Ramos (cell line): ENCODE data around the gene ABCC11.

Experiments
- in situ Hi-C: fragments of 300-500 bp; cut with MboI; formaldehyde crosslinking; loops from one replicate; pipeline ENCODE4 v1.14.3; 2022; ENCODE audit warnings: low sequenced_read_pairs; ENCODE audit not compliant: unreplicated experiment

Gene ABCC11

GRCh38 chr16:48166617-48167016 is 80.7 kb downstream of the ABCC11 start:
- in situ Hi-C loops = loop anchor here (25.0 kb wide), 1 partner anchor 1504 kb away; no protein-coding TSS in a partner anchor

- in situ Hi-C loops = loop anchor here (25.0 kb wide), 1 partner anchor 1504 kb away; no protein-coding TSS in a partner anchor
Measured at GRCh38 chr16:48165961-48166578, 81.3 kb downstream of the ABCC11 start.

- in situ Hi-C loops = loop anchor here (5.0 to 25.0 kb wide), 2 partner anchors 1218 to 1503 kb away; no protein-coding TSS in a partner anchor
Measured at GRCh38 chr16:48164907-48165715, 82.2 kb downstream of the ABCC11 start.

GRCh38 chr16:48162839-48163410 is 84.4 kb downstream of the ABCC11 start:
- in situ Hi-C loops = loop anchor here (5.0 to 25.0 kb wide), 2 partner anchors 1216 to 1501 kb away; no protein-coding TSS in a partner anchor

- in situ Hi-C loops = loop anchor here (5.0 to 25.0 kb wide), 2 partner anchors 1215 to 1500 kb away; no protein-coding TSS in a partner anchor
Measured at GRCh38 chr16:48161906-48162305, 85.4 kb downstream of the ABCC11 start.

GRCh38 chr16:48160575-48160974 is 86.8 kb downstream of the ABCC11 start:
- in situ Hi-C loops = loop anchor here (5.0 to 25.0 kb wide), 2 partner anchors 1213 to 1498 kb away; no protein-coding TSS in a partner anchor

- in situ Hi-C loops = loop anchor here (10.0 to 25.0 kb wide), 2 partner anchors 1023 to 1496 kb away; no protein-coding TSS in a partner anchor
Measured at GRCh38 chr16:48158296-48158695, 89.0 kb downstream of the ABCC11 start.

GRCh38 chr16:48157794-48158193 is 89.5 kb downstream of the ABCC11 start:
- in situ Hi-C loops = loop anchor here (10.0 to 25.0 kb wide), 2 partner anchors 1023 to 1495 kb away; no protein-coding TSS in a partner anchor

GRCh38 chr16:48157302-48157701 is 90.0 kb downstream of the ABCC11 start:
- in situ Hi-C loops = loop anchor here (10.0 to 25.0 kb wide), 2 partner anchors 1023 to 1495 kb away; no protein-coding TSS in a partner anchor

GRCh38 chr16:48156790-48157209 is 90.5 kb downstream of the ABCC11 start:
- in situ Hi-C loops = loop anchor here (10.0 to 25.0 kb wide), 2 partner anchors 1022 to 1494 kb away; no protein-coding TSS in a partner anchor

- in situ Hi-C loops = loop anchor here (10.0 to 25.0 kb wide), 2 partner anchors 1021 to 1494 kb away; no protein-coding TSS in a partner anchor
Measured at GRCh38 chr16:48155926-48156789, 91.2 kb downstream of the ABCC11 start, which contains the start of gene ABCC12. Gene ABCC12 (minus strand): TSS chr16:48155993. CDS start chr16:48146424, 9,569 bp downstream.

- in situ Hi-C loops = loop anchor here (10.0 to 25.0 kb wide), 2 partner anchors 1019 to 1491 kb away; no protein-coding TSS in a partner anchor
Measured at GRCh38 chr16:48153774-48154173, 93.6 kb downstream of the ABCC11 start.

- in situ Hi-C loops = loop anchor here (10.0 to 25.0 kb wide), 2 partner anchors 1017 to 1490 kb away; no protein-coding TSS in a partner anchor
Measured at GRCh38 chr16:48152226-48152625, 95.1 kb downstream of the ABCC11 start.

GRCh38 chr16:48150707-48151106 is 96.6 kb downstream of the ABCC11 start:
- in situ Hi-C loops = loop anchor here (10.0 to 25.0 kb wide), 2 partner anchors 1016 to 1488 kb away; no protein-coding TSS in a partner anchor

- in situ Hi-C loops = no loop called here
Measured at GRCh38 chr16:48146710-48147109, 100.6 kb downstream of the ABCC11 start.

- in situ Hi-C loops = no loop called here
Measured at GRCh38 chr16:48146131-48146530, 101.2 kb downstream of the ABCC11 start.

GRCh38 chr16:48143812-48144368 is 103.4 kb downstream of the ABCC11 start:
- in situ Hi-C loops = no loop called here

GRCh38 chr16:48140821-48141220 is 106.5 kb downstream of the ABCC11 start:
- in situ Hi-C loops = no loop called here

- in situ Hi-C loops = no loop called here
Measured at GRCh38 chr16:48139517-48139916, 107.8 kb downstream of the ABCC11 start.
